NCI-H748 (cell line): ENCODE results near the gene ATRAID.
"Not testable (repeated sequence)": the region's sequence is repeated elsewhere in the genome, so short reads cannot be mapped to it uniquely, and the experiment has no call there.

ENCODE experiments used
- DNase-seq: peaks from one replicate; lab custom pipeline; 2025; ENCODE audit not compliant: unreplicated experiment; lab: John Stamatoyannopoulos, UW

The ATRAID gene

DNA sequence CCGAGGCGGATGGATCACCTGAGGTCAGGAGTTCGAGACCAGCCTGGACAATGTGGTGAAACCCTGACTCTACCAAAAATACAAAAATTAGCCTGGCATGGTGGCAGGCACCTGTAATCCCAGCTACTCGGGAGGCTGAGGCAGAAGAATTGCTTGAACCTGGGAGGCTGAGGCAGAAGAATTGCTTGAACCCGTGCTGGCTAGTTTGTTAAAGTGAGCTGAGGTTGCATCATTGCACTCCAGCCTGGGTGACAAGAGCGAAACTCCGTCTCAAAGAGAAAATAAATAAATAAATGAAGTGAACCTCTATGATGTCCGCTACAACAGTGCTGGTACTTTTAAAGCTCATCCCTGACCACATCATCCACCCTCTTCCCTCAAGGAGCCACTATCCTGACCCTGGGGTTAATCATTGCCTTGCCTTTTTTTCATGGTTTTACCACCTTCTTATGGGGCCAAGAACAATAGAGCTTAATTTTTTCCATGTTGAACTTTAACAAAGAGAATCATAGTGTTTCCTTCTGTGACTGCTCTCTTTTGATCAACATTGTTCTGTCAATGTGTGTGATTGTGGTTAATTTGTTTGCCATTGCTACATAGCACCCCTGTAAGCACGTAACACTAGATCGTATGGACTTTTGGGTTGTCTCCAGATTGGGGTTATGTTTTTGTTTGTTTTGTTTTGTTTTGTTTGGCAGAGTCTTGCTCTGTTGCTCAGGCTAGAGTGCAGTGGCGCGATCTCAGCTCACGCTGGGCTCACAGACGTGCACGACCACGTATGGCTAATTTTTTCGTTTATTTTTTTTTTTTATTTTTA is 17.1 kb upstream of the ATRAID start:
- DNase-seq: peak; percentile 30

DNA sequence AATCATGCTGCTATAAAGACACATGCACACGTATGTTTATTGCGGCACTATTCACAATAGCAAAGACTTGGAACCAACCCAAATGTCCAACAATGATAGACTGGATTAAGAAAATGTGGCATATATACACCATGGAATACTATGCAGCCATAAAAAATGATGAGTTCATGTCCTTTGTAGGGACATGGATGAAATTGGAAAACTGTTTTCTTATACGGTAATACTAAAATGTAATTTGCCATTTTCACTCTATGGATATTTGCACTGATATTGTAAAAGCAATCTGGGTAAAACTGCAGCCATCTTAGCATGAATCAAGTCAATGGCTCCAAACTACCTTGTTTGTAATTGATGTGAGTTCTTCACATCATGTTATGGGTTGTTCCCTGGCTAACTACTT is 16.0 kb upstream of the ATRAID start:
- not testable (repeated sequence) for DNase-seq

DNA sequence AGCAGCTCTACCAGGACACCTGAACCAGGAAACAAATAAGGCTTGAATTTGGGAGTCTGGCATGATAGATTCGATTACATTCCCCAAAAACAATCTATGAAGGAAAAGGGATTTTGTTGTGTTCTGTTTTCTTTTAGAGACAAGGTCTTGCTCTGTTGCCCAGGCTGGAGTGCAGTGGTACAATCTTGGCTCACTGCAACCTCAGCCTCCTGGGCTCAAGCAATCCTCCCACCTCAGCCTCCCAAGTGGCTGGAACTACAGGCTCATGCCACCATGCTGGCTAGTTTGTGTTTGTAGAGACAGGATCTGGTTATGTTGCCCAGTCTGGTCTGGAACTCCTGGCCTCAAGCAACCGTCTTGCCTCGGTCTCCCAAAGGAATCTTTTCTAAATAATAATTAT is 13.8 kb upstream of the ATRAID start:
- not testable (repeated sequence) for DNase-seq

DNA sequence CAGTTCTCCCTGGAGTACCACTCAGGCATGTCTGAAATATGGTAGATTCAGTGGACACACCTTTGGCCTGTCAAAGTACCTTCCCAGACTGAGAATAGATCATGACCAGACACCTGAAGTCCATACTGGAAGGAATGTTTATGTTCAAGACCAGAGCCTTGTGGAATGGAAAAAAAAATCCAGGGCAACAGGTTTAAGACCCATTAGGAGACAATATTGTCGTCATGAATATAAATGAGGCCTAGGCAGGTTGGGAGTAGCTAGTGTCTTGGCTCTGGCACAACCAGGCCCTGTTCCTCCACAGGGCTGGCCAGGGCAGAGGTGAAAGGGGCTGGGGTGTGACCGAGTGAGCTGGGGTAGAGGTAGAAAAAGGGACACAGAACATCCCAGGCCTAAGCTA is 13.2 kb upstream of the ATRAID start:
- no peak for DNase-seq

DNA sequence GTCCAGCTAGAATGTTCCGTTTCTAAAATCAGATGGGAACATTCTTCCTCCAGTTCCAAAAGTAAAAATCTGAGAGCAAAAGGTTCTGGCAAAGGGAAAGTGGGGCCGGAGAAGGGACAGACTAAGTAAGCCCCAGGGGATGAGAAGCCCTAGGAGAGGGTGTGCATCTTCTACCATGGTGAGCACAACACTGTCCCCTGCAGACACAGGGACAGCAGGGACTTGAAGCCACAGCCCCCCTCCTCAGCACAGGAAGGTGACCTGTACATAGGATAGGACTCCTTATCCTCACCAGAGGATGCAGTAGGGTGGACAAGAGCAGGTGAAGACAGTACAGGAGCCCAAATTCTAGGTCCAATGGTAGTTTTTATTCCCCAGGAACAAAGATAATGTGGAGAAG is 12.6 kb upstream of the ATRAID start:
- no peak for DNase-seq

DNA sequence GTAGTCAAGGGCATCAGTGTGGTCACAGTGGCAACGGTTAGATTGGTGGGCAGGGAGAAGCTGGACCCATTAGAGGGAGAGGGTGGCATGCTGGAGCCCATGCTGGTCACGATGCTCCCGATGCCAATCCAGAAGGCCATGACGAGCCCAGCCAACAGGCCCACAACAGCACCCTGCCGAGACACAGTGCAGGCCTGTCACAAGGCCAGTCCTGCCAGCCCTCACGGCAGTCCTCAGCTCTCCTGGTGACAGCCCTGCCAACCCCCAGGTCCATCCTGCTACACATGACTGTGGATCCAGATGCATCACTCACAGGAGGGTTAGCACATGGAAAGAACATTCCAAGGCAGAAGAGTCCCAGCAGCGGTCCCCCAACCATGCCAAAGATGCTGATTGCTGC is 10.2 kb upstream of the ATRAID start:
- DNase-seq: no peak

DNA sequence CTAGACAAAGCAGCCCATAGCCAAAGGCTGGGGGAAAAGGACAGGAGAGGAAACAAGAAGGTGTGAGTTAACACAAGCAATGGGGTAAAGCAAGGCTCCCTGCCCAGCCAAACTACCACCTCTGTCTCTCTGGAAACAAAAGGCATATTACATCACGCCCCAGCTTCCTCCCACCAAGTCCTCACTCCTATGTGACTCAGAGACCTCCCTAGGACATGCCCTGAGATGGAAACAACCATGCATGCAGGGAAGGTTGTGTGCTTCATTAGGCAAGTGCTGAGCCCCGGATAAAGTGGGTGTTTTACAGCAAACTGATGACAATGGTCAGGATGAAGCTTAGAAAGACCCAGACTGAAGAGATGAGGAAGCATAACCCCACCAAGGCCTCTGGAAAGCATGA is 9.0 kb upstream of the ATRAID start:
- no peak for DNase-seq

DNA sequence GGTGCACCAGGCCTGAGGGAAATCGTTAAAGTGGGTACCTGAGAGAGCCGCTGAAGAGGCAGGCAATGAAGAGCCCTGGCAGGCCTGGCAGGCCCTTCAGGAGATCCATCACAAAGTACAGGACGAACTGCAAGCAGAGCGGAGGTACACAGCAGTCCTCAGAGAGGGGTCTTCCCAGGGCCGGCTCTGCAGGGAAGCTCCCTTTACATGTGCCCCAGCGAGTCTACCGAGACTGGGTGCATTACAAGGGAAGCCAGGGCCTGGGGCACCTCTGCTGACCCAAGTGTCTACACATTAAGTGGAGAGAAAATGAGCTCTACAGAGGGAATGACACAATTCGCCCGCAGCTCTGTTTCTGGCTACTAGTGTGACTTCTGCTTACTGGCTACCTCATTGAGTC is 8.1 kb upstream of the ATRAID start:
- no peak for DNase-seq

DNA sequence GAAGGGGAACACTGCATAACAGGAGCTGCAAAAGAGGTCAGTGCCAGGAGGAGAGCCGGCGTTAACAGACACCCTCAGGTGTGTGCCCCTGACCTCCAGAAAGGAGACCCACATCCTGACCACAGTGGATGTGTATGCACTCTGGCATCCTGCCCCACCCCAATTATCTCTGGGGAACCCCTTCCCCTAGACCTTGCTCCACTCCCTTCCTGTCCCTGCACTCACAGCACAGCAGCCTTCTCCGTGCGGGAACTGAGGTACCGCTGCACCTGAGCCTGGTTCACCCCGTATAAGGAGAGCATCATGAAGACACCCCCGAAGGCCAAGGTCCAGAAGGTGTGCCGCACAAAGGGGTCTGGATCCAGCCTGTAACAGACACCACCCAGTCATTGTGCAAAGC is 7.3 kb upstream of the ATRAID start:
- no peak for DNase-seq

DNA sequence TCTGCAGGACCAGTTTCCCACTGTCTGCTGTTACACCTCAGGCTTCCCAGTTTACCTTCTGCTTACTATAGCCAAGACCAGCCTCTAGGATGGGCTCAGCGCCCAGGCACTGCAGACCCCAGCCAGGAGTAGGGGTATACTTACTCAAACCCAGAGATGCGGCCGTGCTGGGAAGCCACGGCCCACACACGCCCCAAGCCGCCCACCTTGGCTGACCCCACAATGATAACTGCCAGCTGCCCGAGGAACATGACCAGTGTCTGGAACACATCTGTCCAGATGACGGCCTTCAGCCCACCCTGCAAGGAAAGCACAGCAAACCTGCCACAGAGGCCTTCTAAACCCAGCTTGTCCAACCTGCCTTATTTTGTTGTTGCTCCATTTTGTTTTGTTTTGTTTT is 6.6 kb upstream of the ATRAID start:
- no peak for DNase-seq

DNA sequence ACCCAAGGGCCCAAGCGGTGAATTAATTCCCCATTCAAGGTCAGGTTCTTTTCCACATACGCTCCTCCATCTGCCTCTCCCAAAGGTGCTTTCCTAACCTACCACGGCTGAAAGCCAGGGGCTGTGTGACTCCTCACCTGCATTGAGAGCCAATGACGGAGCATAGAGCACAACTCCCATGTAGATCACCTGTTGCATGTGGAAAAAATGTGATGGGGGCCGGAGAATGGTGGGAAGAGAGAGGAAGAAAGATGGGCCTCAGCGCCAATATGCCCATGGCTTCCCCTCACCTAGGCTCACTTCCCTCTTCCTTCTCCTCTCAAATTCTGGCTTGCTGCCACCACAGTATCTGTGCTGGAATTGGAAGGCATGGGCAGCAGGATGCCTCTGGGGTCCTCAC is 5.5 kb upstream of the ATRAID start:
- DNase-seq: no peak

DNA sequence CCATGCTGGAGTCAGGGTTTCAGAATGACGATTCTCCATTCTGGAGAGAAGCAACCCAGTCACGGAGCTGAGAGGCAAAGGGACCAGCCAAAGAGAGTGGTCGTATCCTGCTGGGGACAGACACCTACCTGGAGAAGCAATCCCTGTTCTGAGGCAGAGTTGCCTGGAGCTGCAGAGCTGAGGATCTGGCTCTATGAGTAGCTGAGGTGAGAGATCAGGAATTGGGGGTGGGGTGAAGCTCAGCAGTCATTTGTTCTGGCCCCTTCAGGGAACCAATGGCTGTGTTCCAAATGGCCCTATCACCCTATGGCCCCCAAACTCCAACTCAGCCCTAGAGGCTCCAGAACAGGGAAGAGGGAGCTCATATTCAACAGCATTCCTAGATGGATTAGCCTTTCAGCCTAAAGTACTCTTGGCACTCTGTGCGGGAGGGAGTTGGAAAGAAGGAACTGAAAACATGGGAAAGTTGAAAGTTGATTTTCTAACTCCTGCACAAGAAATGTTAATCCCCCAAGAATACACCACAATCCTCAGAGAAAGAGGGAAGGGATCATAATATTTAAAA is 3.3 kb upstream of the ATRAID start:
- no peak for DNase-seq

DNA sequence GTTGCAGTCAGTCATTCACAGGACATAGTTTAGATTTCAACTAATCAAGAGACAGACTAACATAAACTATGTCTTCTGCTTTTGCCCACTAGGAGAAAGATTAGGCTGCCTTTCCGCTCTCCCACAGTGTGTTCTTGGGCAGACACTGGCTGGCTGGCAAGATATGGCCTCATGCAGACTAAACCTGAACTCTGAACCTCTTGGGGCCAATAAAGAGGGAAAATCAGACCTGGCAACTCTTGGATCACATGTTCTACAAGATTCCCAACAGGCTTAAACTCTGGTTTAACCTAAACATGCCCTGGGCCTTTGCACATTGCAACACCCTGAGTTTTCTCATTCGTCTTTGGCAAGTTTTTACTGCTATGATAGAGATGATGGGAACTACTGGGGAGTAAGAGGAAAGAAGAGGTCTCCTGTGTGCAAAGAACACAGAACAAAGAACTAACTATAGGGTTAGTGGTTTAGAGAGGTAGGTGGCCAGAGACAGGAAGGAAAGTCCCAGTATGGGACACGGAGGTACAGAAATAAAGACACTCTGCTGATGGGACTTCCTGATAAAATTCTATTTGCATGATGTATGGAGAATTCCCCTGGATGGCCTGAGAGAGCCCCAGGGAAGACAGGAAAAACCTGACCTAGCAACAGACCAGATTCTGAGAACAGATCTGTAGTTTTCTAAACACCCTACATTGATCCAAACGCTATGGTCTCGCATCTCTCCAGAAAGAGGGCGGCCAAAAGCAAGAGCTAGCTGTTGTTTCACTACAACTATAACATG is 2.0 kb upstream of the ATRAID start:
- no peak for DNase-seq

DNA sequence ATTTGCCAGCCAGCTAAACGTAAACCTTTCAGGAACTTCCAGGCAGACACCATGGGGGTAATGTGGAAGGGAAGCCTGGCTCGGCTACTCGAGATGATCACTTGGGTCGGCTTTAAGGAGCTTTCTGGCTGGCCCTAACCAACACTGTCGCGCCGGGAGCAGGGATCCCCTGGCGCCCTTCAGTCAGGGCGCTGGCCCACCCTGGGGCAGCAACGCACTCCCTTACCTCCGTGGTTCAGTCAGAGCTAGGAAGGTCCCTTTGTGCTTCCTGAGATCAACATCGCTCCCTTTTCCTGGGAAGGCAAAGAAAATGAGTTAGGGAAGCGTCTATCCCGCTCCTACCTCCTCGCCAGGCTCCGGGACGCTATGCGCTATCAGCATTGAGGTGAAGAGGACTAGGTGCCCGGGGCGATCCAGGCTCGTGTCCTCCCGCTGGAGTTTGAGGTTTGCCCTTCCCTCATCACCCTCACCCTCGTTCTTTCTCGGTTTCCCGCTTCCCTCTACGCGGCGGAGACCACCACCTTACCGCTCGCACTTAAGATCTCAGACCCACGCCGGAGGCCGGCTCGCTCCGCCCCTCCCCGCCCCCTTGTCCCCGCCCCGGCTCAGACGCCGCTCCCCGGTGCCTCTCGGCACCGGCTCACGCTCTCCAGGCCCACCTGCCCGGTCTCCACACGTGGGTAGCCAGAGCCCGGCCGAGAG is 449 bp upstream of the ATRAID start:
- DNase-seq: no peak

DNA sequence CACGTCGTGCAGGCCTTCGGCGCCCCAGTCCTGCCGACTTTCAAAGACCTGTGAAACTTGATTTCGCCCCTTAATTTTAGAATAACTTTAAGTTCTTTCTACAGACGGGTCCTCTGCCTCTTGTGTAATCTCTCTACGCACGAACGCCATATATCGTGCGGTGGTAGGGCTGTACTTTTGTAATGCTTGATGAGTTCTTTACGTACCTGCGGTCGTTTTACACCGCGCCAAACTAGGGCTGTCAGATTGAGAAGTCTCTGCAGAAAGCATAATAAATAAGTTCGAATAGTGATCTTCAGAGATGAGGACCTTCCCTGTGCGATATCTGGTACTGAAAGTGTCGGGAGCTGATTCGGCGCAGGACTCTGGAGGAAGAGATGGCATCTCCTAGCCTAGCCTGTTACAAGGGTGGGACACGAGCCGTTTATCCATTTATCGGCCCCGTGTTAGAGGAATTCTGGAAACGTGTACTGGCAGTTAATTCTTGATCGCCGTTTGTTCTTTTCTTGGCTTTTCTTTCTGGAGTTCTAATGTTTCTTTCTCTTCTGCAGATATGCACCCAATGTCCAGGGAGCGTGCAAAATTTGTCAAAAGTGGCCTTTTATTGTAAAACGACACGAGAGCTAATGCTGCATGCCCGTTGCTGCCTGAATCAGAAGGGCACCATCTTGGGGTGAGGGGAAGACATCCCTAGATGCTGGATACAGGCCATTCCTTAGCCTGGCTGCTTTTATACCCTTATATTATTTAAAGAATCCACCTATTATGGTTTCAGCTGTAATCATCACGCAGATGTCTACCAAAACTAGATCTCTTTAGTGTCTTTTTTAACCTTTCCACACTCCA is 1.0 kb downstream of the ATRAID start:
- peak; percentile 54 for DNase-seq

DNA sequence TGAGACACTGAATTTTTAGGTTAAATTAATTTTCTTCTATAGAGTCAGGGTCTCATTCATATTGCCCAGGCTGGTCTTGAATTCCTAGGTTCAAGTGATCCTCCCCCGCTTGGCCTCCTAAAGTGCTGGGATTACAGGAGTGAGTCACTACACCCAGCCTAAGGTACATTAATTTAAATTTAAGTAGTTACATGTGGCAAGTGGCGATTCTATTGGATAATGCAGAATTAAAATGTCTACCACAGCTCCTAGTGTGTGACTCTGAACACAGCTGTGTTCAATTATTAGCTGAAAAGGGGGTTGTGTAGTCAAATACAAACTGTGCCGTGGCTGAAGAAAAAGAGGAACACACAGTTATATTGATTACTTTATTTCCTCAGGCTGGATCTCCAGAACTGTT is 3.1 kb downstream of the ATRAID start:
- no peak for DNase-seq

DNA sequence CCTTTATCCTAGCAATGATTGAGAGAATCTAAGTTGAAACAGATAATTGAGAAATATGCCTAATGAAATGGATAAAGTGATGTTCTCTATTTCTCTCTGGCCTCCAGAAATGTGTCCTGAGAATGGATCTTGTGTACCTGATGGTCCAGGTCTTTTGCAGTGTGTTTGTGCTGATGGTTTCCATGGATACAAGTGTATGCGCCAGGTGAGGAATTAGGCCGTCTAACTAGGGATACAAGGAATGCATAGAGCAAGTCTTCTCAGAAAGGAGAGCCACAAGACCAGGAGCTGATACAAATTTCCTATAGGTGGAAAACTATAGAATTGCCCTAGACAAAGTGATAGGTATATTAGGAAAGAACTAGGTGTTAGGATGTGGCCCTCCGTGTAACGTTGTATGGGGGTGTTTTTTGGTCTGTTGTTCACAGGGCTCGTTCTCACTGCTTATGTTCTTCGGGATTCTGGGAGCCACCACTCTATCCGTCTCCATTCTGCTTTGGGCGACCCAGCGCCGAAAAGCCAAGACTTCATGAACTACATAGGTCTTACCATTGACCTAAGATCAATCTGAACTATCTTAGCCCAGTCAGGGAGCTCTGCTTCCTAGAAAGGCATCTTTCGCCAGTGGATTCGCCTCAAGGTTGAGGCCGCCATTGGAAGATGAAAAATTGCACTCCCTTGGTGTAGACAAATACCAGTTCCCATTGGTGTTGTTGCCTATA is 4.7 kb downstream of the ATRAID start:
- peak; percentile 53 for DNase-seq

DNA sequence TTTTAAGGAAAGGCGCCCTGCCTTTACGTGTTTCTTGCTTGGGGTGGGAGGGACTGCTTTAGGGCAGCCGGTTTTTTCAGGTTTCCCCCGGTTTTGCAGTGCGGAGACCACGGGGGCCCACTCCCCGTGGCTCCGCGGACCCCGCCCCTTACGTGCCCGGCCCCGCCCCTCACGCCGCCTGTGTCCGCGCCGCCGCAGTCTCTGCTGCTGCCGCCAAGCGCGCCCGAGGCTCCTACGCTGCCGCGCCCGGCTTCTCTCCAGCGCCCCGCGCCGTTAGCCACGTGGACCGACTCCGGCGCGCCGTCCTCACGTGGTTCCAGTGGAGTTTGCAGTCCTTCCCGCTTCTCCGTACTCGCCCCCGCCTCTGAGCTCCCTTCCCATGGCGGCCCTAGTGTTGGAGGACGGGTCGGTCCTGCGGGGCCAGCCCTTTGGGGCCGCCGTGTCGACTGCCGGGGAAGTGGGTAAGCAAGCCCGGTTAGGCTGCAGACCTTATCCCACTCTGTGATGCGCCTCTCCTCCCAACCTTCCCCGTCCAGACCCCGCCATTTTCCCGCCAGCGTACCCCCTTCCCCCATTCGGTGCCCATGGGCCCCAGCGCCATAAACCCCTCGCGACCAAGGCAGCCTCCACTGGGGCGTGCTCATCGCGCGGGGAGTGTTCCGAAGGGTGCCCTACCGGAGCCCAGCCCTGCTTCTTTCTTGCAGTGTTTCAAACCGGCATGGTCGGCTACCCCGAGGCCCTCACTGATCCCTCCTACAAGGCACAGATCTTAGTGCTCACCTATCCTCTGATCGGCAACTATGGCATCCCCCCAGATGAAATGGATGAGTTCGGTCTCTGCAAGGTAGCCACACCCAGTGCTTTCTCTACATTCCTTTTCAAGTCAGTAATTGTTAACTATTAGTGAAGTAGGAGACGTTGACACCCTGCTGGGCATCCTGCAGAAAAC is 5.6 kb downstream of the ATRAID start, which contains the start of gene CAD:
TSS of gene CAD (plus strand) at position 197 of the 949 bp plus-strand sequence. CDS start at position 380, 183 bp downstream.
- DNase-seq: peak; percentile 92

DNA sequence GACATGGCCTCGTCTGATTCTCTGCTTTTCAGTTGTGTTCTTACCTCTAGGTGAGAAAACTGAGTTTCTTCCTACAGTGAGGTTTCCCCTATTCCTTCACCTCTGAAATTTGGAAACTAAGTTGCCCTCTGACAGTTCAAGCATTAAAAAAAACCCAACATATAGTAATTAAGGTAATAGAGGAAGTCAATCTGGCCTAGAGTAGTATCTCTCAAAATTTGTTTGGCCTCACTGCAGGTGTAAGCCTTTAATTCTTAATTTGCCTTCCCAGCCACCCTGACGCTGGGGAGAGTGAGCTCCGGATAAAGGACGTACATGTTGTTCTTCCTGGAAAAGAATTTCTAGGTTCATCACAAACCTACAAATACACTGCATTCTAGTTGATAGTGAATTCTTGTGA is 6.8 kb downstream of the ATRAID start:
- no peak for DNase-seq
